HG02798 (cell line): ENCODE measurements around the gene TROAP.
"Not testable (repeated sequence)": the region's sequence is repeated elsewhere in the genome, so short reads cannot be mapped to it uniquely, and the experiment has no call there.

Experiments
- ATAC-seq: cut with Tn5 transposase; IDR thresholded peaks from one replicate; pipeline ENCODE4 v1.9.1; 2021; ENCODE audit warnings: mild to moderate bottlenecking; ENCODE audit not compliant: unreplicated experiment, poor library complexity

TROAP gene

DNA sequence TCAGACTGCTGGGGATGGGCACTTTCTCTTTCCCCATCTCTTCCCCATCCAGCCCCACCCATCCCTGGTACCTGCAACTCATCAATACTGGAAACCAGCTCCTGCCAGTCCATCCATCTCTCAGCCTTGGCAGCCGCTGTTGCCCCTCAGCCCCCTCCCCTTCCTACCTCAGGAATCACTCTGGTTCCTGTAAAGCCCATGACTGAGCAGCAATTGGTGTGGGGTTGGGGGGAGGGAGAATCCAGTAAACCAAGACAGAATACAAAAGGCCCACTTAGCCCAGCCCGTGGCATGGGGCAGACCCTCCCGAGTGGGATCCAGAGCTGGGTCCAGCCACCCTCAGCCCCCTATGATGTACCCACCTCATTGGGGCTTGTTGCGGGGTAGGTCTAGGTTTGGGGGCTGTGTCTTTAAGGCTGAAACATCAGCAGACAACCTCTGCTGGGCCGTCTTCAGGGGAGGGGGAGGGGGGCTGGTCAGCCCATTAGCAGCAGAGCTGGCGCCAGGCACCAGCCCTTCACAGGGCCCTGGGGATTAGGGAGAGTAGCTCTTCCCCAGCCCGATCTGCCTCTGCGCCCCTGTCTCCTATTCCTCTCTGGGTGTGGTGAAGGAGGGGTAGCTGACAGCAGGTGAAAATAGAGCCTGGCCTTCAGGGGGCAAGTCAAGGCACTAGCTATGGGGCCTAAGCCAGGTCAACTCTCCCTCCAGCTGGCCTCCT lies 28.8 kb upstream of the TROAP start:
- no peak for ATAC-seq

- ATAC-seq = no peak
These were observed 28.3 kb upstream of the TROAP start for GRCh38 chr12:49294804-49295081.

DNA sequence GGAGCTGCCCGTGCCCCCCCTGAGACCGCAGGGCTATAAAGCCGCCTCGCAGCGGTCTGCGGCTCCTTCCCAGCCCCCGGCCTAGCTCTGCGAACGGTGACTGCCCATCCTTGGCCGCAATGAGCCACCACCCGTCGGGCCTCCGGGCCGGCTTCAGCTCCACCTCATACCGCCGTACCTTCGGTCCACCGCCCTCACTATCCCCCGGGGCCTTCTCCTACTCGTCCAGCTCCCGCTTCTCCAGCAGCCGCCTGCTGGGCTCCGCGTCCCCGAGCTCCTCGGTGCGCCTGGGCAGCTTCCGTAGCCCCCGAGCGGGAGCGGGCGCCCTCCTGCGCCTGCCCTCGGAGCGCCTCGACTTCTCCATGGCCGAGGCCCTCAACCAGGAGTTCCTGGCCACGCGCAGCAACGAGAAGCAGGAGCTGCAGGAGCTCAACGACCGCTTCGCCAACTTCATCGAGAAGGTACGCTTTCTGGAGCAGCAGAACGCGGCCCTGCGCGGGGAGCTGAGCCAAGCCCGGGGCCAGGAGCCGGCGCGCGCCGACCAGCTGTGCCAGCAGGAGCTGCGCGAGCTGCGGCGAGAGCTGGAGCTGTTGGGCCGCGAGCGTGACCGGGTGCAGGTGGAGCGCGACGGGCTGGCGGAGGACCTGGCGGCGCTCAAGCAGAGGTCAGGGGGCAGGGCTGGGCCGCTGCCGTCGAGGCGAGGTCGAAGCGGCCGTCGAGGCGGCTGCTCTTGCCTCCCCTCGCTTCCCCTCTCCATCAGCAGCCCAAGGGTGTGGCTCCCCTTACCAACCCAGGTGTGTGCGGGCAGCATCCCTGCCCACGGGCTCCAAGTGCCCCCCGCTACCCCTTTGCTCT lies 27.7 kb upstream of the TROAP start, which contains the start of gene PRPH:
PRPH (plus strand) TSS at position 66 of the 855 bp plus-strand sequence; CDS start at position 120, 54 bp downstream.
- no peak for ATAC-seq

GRCh38 chr12:49296034-49296835 lies 26.8 kb upstream of the TROAP start:
- peak; percentile 44 for ATAC-seq

GRCh38 chr12:49296836-49297694 lies 26.0 kb upstream of the TROAP start:
- peak; percentile 4 for ATAC-seq

- ATAC-seq = no peak
These were observed 25.4 kb upstream of the TROAP start for GRCh38 chr12:49297695-49298060.

- no peak for ATAC-seq
These were observed 24.9 kb upstream of the TROAP start for GRCh38 chr12:49298160-49298559.

DNA sequence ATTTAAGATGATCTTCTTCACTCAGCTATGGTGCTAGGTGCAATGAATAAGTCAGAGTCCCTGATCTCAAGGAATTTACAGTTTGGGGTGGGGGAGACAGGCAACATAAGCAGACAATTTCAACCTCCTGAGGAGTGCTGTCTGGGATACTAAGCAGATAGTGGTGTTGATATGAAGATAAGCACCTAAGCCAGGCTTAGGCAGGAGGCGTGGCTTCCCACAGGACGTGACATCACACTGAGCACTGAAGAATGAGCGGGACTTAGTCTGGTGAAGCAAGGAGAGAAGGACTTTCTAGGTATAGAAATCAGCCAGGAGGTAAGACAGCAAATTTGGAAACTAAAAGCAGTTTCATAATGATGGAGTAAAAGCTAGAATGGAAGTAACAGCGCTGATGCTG lies 21.3 kb upstream of the TROAP start:
- no peak for ATAC-seq

DNA sequence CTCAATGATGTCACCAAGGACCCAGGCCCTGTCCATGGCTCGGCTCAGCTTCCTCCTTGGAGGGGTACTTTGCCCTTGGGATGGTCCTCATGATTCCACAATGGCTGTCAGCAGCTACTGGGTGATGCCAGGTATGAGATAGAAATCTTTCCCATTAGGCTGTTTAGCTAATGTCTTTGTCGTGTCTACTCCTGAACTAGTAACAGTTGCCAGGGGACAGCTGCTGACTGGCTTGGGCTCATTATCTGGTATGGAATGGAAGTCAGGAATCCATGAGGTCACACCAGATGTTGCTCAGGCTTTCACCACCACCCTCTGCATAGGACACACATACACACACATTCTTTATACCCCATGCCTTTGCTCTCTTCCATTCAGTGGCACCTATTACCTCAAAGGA lies 18.9 kb upstream of the TROAP start:
- no peak for ATAC-seq

DNA sequence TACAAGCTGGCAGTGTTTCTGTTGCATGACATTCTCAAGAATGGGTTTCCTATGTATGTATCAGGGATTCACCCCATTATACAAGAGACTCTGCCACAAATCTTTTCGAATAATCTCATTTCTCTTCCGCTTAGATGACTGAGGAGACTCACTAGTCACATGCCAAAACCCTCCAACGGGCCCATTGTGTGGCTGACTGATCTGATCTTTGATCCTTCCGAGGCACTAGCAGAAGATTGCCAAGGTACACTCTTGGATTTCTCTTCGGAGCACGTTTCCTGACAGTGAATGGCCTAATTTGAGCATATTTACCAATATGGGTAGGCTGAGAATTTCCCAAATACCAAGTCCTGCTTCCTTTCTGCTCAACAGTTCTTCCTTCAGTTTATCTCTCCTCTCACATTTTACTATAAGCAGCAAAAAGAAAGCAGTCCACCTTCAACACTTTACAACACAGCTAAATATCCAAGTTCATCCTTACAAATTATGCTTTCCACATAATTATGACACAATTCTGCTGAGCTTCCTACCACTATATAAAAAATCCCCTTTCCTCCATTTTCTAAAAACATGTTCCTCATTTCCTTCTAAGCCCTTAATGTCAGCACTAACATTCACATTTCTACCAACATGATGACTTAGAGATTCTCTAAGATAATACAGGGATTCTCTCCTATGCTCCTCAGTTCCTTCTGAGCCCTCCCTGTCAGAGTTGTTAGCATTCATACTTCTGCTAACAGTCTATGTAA lies 17.1 kb upstream of the TROAP start:
- ATAC-seq = no peak

GRCh38 chr12:49309386-49309785 lies 13.7 kb upstream of the TROAP start:
- ATAC-seq = no peak

GRCh38 chr12:49310451-49311000 lies 12.5 kb upstream of the TROAP start:
- not testable (repeated sequence) for ATAC-seq

DNA sequence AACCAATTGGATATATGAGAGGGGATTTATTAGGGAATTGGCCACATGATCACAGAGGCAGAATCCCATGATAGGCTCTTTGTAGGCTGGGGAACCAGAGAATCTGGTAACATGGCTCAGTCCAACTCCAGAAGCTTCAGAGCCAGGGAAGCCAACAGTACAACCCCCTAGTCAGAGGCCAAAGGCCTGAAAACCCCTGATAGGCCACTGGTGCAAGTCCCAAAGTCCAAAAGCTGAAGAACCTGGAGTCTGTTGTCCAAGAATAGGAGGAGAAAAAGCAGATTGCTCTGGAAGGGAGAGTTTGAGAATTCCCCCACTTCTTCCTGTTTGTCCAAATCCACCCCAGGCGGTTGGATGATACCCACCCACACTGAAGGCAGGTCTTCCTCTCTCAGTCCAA lies 8.2 kb upstream of the TROAP start:
- no peak for ATAC-seq

GRCh38 chr12:49317118-49317517 lies 5.9 kb upstream of the TROAP start:
- ATAC-seq = not testable (repeated sequence)

GRCh38 chr12:49320411-49321103 lies 2.5 kb upstream of the TROAP start:
- ATAC-seq = not testable (repeated sequence)

- ATAC-seq = no peak
These were observed 718 bp upstream of the TROAP start for GRCh38 chr12:49322367-49322707.

- ATAC-seq = no peak
These were observed 556 bp downstream of the TROAP start for GRCh38 chr12:49323524-49324097.

DNA sequence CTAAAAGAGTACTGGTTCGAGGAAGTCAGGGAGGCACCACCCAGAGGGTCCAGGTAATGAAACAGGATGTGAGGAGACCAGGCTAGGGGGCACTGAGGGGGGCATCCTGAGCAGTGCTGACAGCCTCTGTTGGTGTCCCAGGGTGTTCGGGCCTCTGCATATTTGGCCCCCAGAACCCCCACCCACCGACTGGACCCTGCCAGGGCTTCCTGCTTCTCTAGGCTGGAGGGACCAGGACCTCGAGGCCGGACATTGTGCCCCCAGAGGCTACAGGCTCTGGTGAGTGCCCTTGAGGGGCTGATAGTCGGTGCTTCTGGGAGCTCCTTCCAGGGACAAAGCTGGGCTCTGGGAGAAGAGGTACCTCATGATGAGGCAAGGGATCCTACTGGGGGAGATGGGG lies 2.6 kb downstream of the TROAP start:
- no peak for ATAC-seq
